OCI-LY3 (cell line): ENCODE data around the gene VEZT.

Source experiments
- CTCF ChIP-seq: fragments of 200-600, 300-600 bp; sonication (generic); IDR thresholded peaks from 2 replicates; pipeline ENCODE4 v1.5.1; 2014; ENCODE audit warnings: antibody characterized with exemption, low read length, low read depth
- EZH2phosphoT487 ChIP-seq: fragments of 200-600 bp; shearing (Covaris generic); IDR thresholded peaks from 2 replicates; pipeline ENCODE4 v1.6.1; 2018; ENCODE audit warnings: antibody characterized with exemption, mixed run types, low read depth

GRCh38 chr12:95229636-95230035 lies 12.0 kb downstream of the VEZT start:
- no peak for TF ChIP-seq CTCF
- no peak for TF ChIP-seq EZH2phosphoT487
